Loucy (cell line): Measurements from ENCODE around the gene EOLA2.
A peak's percentile ranks its signal among the peaks of the same experiment; 100 is the strongest.

Source experiments
- H2AFZ ChIP-seq: fragments of 200-600 bp; sonication (generic); 2 replicates; pipeline ENCODE4 v1.6.0; 2016; ENCODE audit warnings: antibody characterized with exemption, mild to moderate bottlenecking, low read length, moderate library complexity
- H3F3A ChIP-seq: fragments of 200-600 bp; 2 replicates; pipeline ENCODE4 v1.6.0; 2016; ENCODE audit warnings: antibody characterized with exemption, low read depth, mild to moderate bottlenecking
- H3K27me3 ChIP-seq: fragments of 200-600 bp; sonication (generic); 2 replicates; pipeline ENCODE4 v1.6.1; 2014; ENCODE audit warnings: low read length, mild to moderate bottlenecking; ENCODE audit not compliant: insufficient read depth, poor library complexity, severe bottlenecking
- H3K36me3 ChIP-seq: fragments of 200-600 bp; sonication (generic); 2 replicates; pipeline ENCODE4 v1.6.1; 2016; ENCODE audit warnings: low read length; ENCODE audit not compliant: insufficient read depth
- H3K4me1 ChIP-seq: fragments of 200-600 bp; sonication (generic); 2 replicates; pipeline ENCODE4 v1.5.1; 2014; ENCODE audit warnings: low read length, mild to moderate bottlenecking; ENCODE audit not compliant: insufficient read depth, poor library complexity, severe bottlenecking
- H3K4me2 ChIP-seq: fragments of 200-600 bp; sonication (generic); 2 replicates; pipeline ENCODE4 v1.6.0; 2014; ENCODE audit warnings: antibody characterized with exemption, low read length, low read depth, mild to moderate bottlenecking; ENCODE audit not compliant: poor library complexity, severe bottlenecking
- H3K4me3 ChIP-seq: fragments of 200-600 bp; sonication (generic); 2 replicates; pipeline ENCODE4 v1.5.1; 2014; ENCODE audit warnings: low read length, mild to moderate bottlenecking, mixed read lengths; ENCODE audit not compliant: poor library complexity, severe bottlenecking
- H3K79me2 ChIP-seq: fragments of 200-600 bp; sonication (generic); 2 replicates; pipeline ENCODE4 v1.6.1; 2014; ENCODE audit warnings: low read length; ENCODE audit not compliant: insufficient read depth
- H3K9ac ChIP-seq: fragments of 200-600 bp; sonication (generic); 2 replicates; pipeline ENCODE4 v1.6.0; 2014; ENCODE audit warnings: mild to moderate bottlenecking, low read depth, low read length, moderate library complexity; ENCODE audit not compliant: poor library complexity, severe bottlenecking
- H3K9me2 ChIP-seq: fragments of 200-600 bp; sonication (generic); replicated peaks from 2 replicates; pipeline ENCODE4 v1.6.1; 2016; ENCODE audit warnings: low read depth, low read length, mixed read lengths
- H3K9me3 ChIP-seq: fragments of 200-600 bp; sonication (generic); 2 replicates; pipeline ENCODE4 v1.6.1; 2014; ENCODE audit warnings: mild to moderate bottlenecking, antibody characterized with exemption, low read length, low read depth; ENCODE audit not compliant: insufficient read depth
- H4K20me1 ChIP-seq: fragments of 200-600 bp; sonication (generic); 2 replicates; pipeline ENCODE4 v1.6.0; 2014; ENCODE audit warnings: antibody characterized with exemption, low read length, mild to moderate bottlenecking; ENCODE audit not compliant: insufficient read depth, poor library complexity, severe bottlenecking
- CTCF ChIP-seq: fragments of 200-600 bp; sonication (generic); conservative IDR thresholded peaks from 2 replicates; pipeline ENCODE4 v1.5.1; 2014; ENCODE audit warnings: mild to moderate bottlenecking, antibody characterized with exemption, low read length
- EZH2phosphoT487 ChIP-seq: fragments of 200-600 bp; IDR thresholded peaks from 2 replicates; pipeline ENCODE4 v1.6.1; 2018; ENCODE audit warnings: antibody characterized with exemption, mild to moderate bottlenecking, moderate library complexity, borderline replicate concordance

Gene EOLA2

GRCh38 chrX:149982310-149982709 is 44.0 kb upstream of the EOLA2 start:
- Histone ChIP-seq H3K79me2 (no peaks in the 10 kb centered on the region), H3K36me3 (no peaks in the 10 kb centered on the region), H2AFZ (no peak overlapping the region), H3K9me3 (no peaks in the 10 kb centered on the region), H3F3A (no peaks in the 10 kb centered on the region), H4K20me1 (no peaks in the 10 kb centered on the region), H3K4me1 (no peaks in the 10 kb centered on the region), H3K9me2 (no peaks in the 10 kb centered on the region), H3K4me2 (no peak overlapping the region), H3K27me3 (no peaks in the 10 kb centered on the region), H3K9ac (no peak overlapping the region), H3K4me3 (no peak overlapping the region)
- TF ChIP-seq EZH2phosphoT487 (no peak), CTCF (no peak)

- H3K4me3 ChIP-seq = no peak overlapping the region
- no peak overlapping the region for H2AFZ ChIP-seq
- H3F3A ChIP-seq = no peaks in the 10 kb centered on the region
- no peaks in the 10 kb centered on the region for H3K9me3 ChIP-seq
- no peaks in the 10 kb centered on the region for H3K36me3 ChIP-seq
- H3K27me3 ChIP-seq = no peaks in the 10 kb centered on the region
- H3K4me2 ChIP-seq = no peak overlapping the region
- no peaks in the 10 kb centered on the region for H3K4me1 ChIP-seq
- no peak for TF ChIP-seq CTCF
- TF ChIP-seq EZH2phosphoT487 = no peak
- no peaks in the 10 kb centered on the region for H3K9me2 ChIP-seq
- no peaks in the 10 kb centered on the region for H4K20me1 ChIP-seq
- H3K79me2 ChIP-seq = no peaks in the 10 kb centered on the region
- no peak overlapping the region for H3K9ac ChIP-seq
Measured at GRCh38 chrX:149979126-149979644, 40.9 kb upstream of the EOLA2 start.

GRCh38 chrX:149962859-149963757 is 24.8 kb upstream of the EOLA2 start:
- no peak overlapping the region for H3K9ac ChIP-seq
- H3K4me2 ChIP-seq = no peak overlapping the region
- H3F3A ChIP-seq = no peaks in the 10 kb centered on the region
- no peaks in the 10 kb centered on the region for H3K4me1 ChIP-seq
- H3K79me2 ChIP-seq = no peaks in the 10 kb centered on the region
- no peaks in the 10 kb centered on the region for H3K9me3 ChIP-seq
- no peaks in the 10 kb centered on the region for H3K27me3 ChIP-seq
- no peaks in the 10 kb centered on the region for H4K20me1 ChIP-seq
- no peaks in the 10 kb centered on the region for H3K9me2 ChIP-seq
- H2AFZ ChIP-seq = no peak overlapping the region
- TF ChIP-seq EZH2phosphoT487 = no peak
- TF ChIP-seq CTCF = peak; percentile 69
- no peaks in the 10 kb centered on the region for H3K36me3 ChIP-seq
- H3K4me3 ChIP-seq = no peak overlapping the region
